H9 (cell line): ENCODE data around the gene DHX35. TPM values are rescaled to one million over a fixed set of nuclear protein-coding genes. Genes with fewer than 3 reads are reported as not detected.

Experiments
- DNase-seq: peaks from one replicate; pipeline ENCODE4 v3.0.0-alpha.2; 2017
- H2AFZ ChIP-seq: one replicate; pipeline ENCODE4 v1.6.1; 2013; ENCODE audit warnings: mild to moderate bottlenecking, low read length, control low read depth, moderate library complexity
- H2AK5ac ChIP-seq: 2 replicates; pipeline ENCODE4 v1.6.1; 2013; ENCODE audit warnings: low read length, control low read depth, mixed read lengths; ENCODE audit not compliant: insufficient read length
- H2BK120ac ChIP-seq: one replicate; pipeline ENCODE4 v1.6.1; 2013; ENCODE audit warnings: low read depth, mild to moderate bottlenecking, low read length, control low read depth, inconsistent platforms; ENCODE audit not compliant: poor library complexity, severe bottlenecking
- H2BK12ac ChIP-seq: 2 replicates; pipeline ENCODE4 v1.6.1; 2013; ENCODE audit warnings: low read length, control low read depth, mixed read lengths, low read depth; ENCODE audit not compliant: insufficient read length
- H2BK15ac ChIP-seq: 2 replicates; pipeline ENCODE4 v1.6.1; 2013; ENCODE audit warnings: low read depth, low read length, control low read depth
- H2BK20ac ChIP-seq: one replicate; pipeline ENCODE4 v1.6.1; 2013; ENCODE audit warnings: low read depth, mild to moderate bottlenecking, low read length, control low read depth, inconsistent platforms; ENCODE audit not compliant: poor library complexity, severe bottlenecking
- H2BK5ac ChIP-seq: 2 replicates; pipeline ENCODE4 v1.6.1; 2013; ENCODE audit warnings: low read length, control low read depth, mixed read lengths; ENCODE audit not compliant: insufficient read length
- H3K14ac ChIP-seq: 2 replicates; pipeline ENCODE4 v1.6.1; 2013; ENCODE audit warnings: low read length, control low read depth; ENCODE audit not compliant: insufficient read depth
- H3K18ac ChIP-seq: 2 replicates; pipeline ENCODE4 v1.6.1; 2013; ENCODE audit warnings: low read depth, mild to moderate bottlenecking, mixed read lengths, low read length, control low read depth; ENCODE audit not compliant: insufficient read length
- H3K23ac ChIP-seq: 2 replicates; pipeline ENCODE4 v1.6.1; 2013; ENCODE audit warnings: low read length, control low read depth, mixed read lengths, low read depth; ENCODE audit not compliant: insufficient read length
- H3K23me2 ChIP-seq: 2 replicates; pipeline ENCODE4 v1.6.1; 2013; ENCODE audit warnings: low read depth, mild to moderate bottlenecking, mixed read lengths, low read length, control low read depth; ENCODE audit not compliant: insufficient read length, poor library complexity, severe bottlenecking
- H3K27ac ChIP-seq: 2 replicates; pipeline ENCODE4 v1.5.1; 2013; ENCODE audit warnings: low read length, control low read depth, mixed read lengths, low read depth; ENCODE audit not compliant: insufficient read length
- H3K27me3 ChIP-seq: 2 replicates; pipeline ENCODE4 v1.6.1; 2013; ENCODE audit warnings: low read length, control low read depth, inconsistent platforms; ENCODE audit not compliant: insufficient read depth
- H3K4ac ChIP-seq: 2 replicates; pipeline ENCODE4 v1.6.1; 2013; ENCODE audit warnings: low read depth, mild to moderate bottlenecking, control low read depth, inconsistent platforms, low read length, moderate library complexity
- H3K4me1 ChIP-seq: 2 replicates; pipeline ENCODE4 v1.6.1; 2013; ENCODE audit warnings: low read length, control low read depth, inconsistent platforms; ENCODE audit not compliant: insufficient read depth
- H3K4me2 ChIP-seq: 2 replicates; pipeline ENCODE4 v1.6.1; 2013; ENCODE audit warnings: low read length, control low read depth, mixed read lengths; ENCODE audit not compliant: insufficient read length, insufficient read depth
- H3K56ac ChIP-seq: 2 replicates; pipeline ENCODE4 v1.6.1; 2013; ENCODE audit warnings: low read depth, mild to moderate bottlenecking, mixed read lengths, low read length, control low read depth; ENCODE audit not compliant: insufficient read length
- H3K79me1 ChIP-seq: 2 replicates; pipeline ENCODE4 v1.6.1; 2013; ENCODE audit warnings: low read depth, mild to moderate bottlenecking, moderate library complexity, low read length, control low read depth, inconsistent platforms; ENCODE audit not compliant: insufficient read depth, poor library complexity, severe bottlenecking
- H3K79me2 ChIP-seq: 2 replicates; pipeline ENCODE4 v1.6.1; 2013; ENCODE audit warnings: low read length, control low read depth, inconsistent platforms; ENCODE audit not compliant: insufficient read depth
- H3K9ac ChIP-seq: 2 replicates; pipeline ENCODE4 v1.6.1; 2013; ENCODE audit warnings: low read length, control low read depth, mixed read lengths; ENCODE audit not compliant: insufficient read length; ENCODE audit errors: extremely low read depth
- H3K9me3 ChIP-seq: one replicate; pipeline ENCODE4 v1.6.1; 2013; ENCODE audit warnings: low read depth, low read length, inconsistent platforms; ENCODE audit not compliant: control insufficient read depth
- H3T11ph ChIP-seq: one replicate; pipeline ENCODE4 v1.6.1; 2013; ENCODE audit warnings: mild to moderate bottlenecking, low read length, control low read depth, inconsistent platforms
- H4K20me1 ChIP-seq: one replicate; pipeline ENCODE4 v1.6.1; 2013; ENCODE audit not compliant: control insufficient read depth, insufficient read length, insufficient read depth
- H4K5ac ChIP-seq: 2 replicates; pipeline ENCODE4 v1.6.1; 2013; ENCODE audit warnings: low read depth, mild to moderate bottlenecking, mixed read lengths, low read length, control low read depth; ENCODE audit not compliant: insufficient read length
- H4K8ac ChIP-seq: replicated peaks from 2 replicates; pipeline ENCODE4 v1.6.1; 2013; ENCODE audit warnings: low read length, control low read depth, mixed read lengths, low read depth; ENCODE audit not compliant: insufficient read length
- H4K91ac ChIP-seq: 2 replicates; pipeline ENCODE4 v1.6.1; 2013; ENCODE audit warnings: low read depth, mild to moderate bottlenecking, moderate library complexity, mixed read lengths, low read length, control low read depth; ENCODE audit not compliant: insufficient read length
- H3K27ac Mint-ChIP-seq, 3 experiments: 2 replicates in 2 of 3; 3 replicates in 1 of 3; pipeline ENCODE4 v1.8.0; 2020 to 2021; ENCODE audit warnings: mixed read lengths in 3 of 3, mild to moderate bottlenecking in 1 of 3, moderate library complexity in 1 of 3
- H3K27me3 Mint-ChIP-seq: 2 replicates; pipeline ENCODE4 v1.8.0; 2021; ENCODE audit warnings: low read depth, mild to moderate bottlenecking, moderate library complexity, mixed read lengths
- H3K36me3 Mint-ChIP-seq, 3 experiments: 2 replicates in 2 of 3; 3 replicates in 1 of 3; pipeline ENCODE4 v1.8.0; 2020 to 2021; ENCODE audit warnings: low read depth in 3 of 3, mixed read lengths in 3 of 3; ENCODE audit not compliant: insufficient read depth in 1 of 3
- H3K4me1 Mint-ChIP-seq, 2 experiments: 2 replicates each; pipeline ENCODE4 v1.8.0; 2020; ENCODE audit warnings: mixed read lengths in 2 of 2
- H3K4me3 Mint-ChIP-seq, 2 experiments: 2 replicates in 1 of 2; 3 replicates in 1 of 2; pipeline ENCODE4 v1.8.0; 2020 to 2021; ENCODE audit warnings: mild to moderate bottlenecking in 2 of 2, mixed read lengths in 2 of 2, moderate library complexity in 1 of 2
- H3K9me3 Mint-ChIP-seq, 2 experiments: 2 replicates in 1 of 2; 3 replicates in 1 of 2; pipeline ENCODE4 v1.8.0; 2020; ENCODE audit warnings: mild to moderate bottlenecking in 2 of 2, mixed read lengths in 2 of 2, moderate library complexity in 1 of 2
- CTCF ChIP-seq: fragments of 200-600 bp; sonication (generic); conservative IDR thresholded peaks from 3 replicates; pipeline ENCODE4 v1.8.0; 2021; ENCODE audit warnings: antibody characterized with exemption, mild to moderate bottlenecking
- WGBS: extraction: QIAGEN DNeasy Blood & Tissue Kit; methylation state at CpG from one replicate; pipeline ENCODE4 v1.1.7; 2013; ENCODE audit warnings: missing lambda C conversion rate, low lambda C conversion rate, mixed read lengths; ENCODE audit not compliant: insufficient read length; ENCODE audit errors: extremely low coverage; 5-methylcytosine and 5-hydroxymethylcytosine counted together
- total RNA-seq: library from RNA; stranded (reverse); gene quantifications from 2 replicates; pipeline ENCODE4 v1.2.1, GENCODE V29; 2021

Gene DHX35
- total RNA-seq, 1 experiment from 2014 or later: 14.4 TPM

GRCh38 chr20:38918172-38918571 is 44.0 kb upstream of the DHX35 start:
- Histone ChIP-seq H2BK12ac (no peak overlapping the region), H3T11ph (no peak overlapping the region), H2BK15ac (no peak overlapping the region), H3K27ac (no peak overlapping the region), H4K20me1 (no peaks in the 10 kb centered on the region), H2AK5ac (no peak overlapping the region), H3K4me2 (no peak overlapping the region), H3K4me1 (no peaks in the 10 kb centered on the region), H3K79me1 (no peaks in the 10 kb centered on the region), H4K91ac (no peak overlapping the region), H3K23ac (no peak overlapping the region), H3K9ac (no peak overlapping the region), H3K27me3 (no peaks in the 10 kb centered on the region), H3K56ac (no peak overlapping the region), H3K9me3 (no peaks in the 10 kb centered on the region), H2AFZ (no peak overlapping the region), H3K18ac (no peak overlapping the region), H3K79me2 (no peaks in the 10 kb centered on the region), H4K8ac (no peak overlapping the region), H3K14ac (no peak overlapping the region), H2BK120ac (no peak overlapping the region), H2BK5ac (no peak overlapping the region), H4K5ac (no peak overlapping the region), H2BK20ac (no peak overlapping the region), H3K23me2 (no peaks in the 10 kb centered on the region), H3K4ac (no peak overlapping the region)
- TF ChIP-seq CTCF: no peak
- no peak overlapping the region for H3K27ac Mint-ChIP-seq
- H3K4me3 Mint-ChIP-seq: no peak overlapping the region
- H3K36me3 Mint-ChIP-seq: no peaks in the 10 kb centered on the region; a peak in 1 of 7 replicates
- DNase-seq: no peak
- H3K27me3 Mint-ChIP-seq: no peaks in the 10 kb centered on the region
- no peaks in the 10 kb centered on the region for H3K9me3 Mint-ChIP-seq
- no peaks in the 10 kb centered on the region for H3K4me1 Mint-ChIP-seq
- WGBS: no CpG with 5 or more reads among the region's 19 CpGs
